T-cell (primary cell): Measurements from ENCODE around the gene LY6G6F. TPM values are rescaled to one million over a fixed set of nuclear protein-coding genes. Genes with fewer than 3 reads are reported as not detected.

Experiments
- ATAC-seq, 4 experiments: fragments of 200-7000 bp in 3 of 4; fragments of 150-1000 bp in 1 of 4; cut with Tn5 transposase; replicated peaks in 1 of 4; 1 replicate in 3 of 4; 2 replicates in 1 of 4; pipeline ENCODE4 v1.10.0; 2021; ENCODE audit warnings: moderate library complexity in 3 of 4, mild to moderate bottlenecking in 2 of 4, moderate number of reproducible peaks in 1 of 4
- CTCF ChIA-PET, 2 donors: fragments of 300-600 bp; sonication (Branson Sonifier 250); formaldehyde crosslinking; loops; one replicate each; lab custom pipeline; 2022; ENCODE audit warnings: antibody characterized with exemption in 2 of 2; lab: Charles Lee
- POLR2A ChIA-PET, 2 donors: fragments of 300-600 bp; sonication (Branson Sonifier 250); formaldehyde crosslinking; loops; one replicate each; lab custom pipeline; 2022; ENCODE audit warnings: antibody characterized with exemption in 2 of 2; lab: Charles Lee
- DNase-seq, 35 experiments: peaks; one replicate each; pipeline versions ENCODE4 v3.0.0 to v3.0.0-alpha.2; 2013 to 2023
- H3K27ac ChIP-seq: one replicate; pipeline ENCODE4 v1.5.1; 2013; ENCODE audit warnings: low read length
- H3K27me3 ChIP-seq, 2 experiments: replicated peaks in 1 of 2; 1 replicate in 1 of 2; 2 replicates in 1 of 2; pipeline versions ENCODE4 v1.6.1 to v1.7.0; 2013; ENCODE audit warnings: low read length in 1 of 2, mixed read lengths in 1 of 2; ENCODE audit not compliant: control insufficient read depth in 2 of 2, insufficient read depth in 2 of 2; ENCODE audit errors: extremely low read depth in 1 of 2
- H3K36me3 ChIP-seq, 2 donors: 1 replicate in 1 of 2; 2 replicates in 1 of 2; pipeline versions ENCODE4 v1.6.1 to v1.7.0; 2013; ENCODE audit warnings: low read length in 1 of 2; ENCODE audit not compliant: control insufficient read depth in 2 of 2, insufficient read depth in 1 of 2; ENCODE audit errors: extremely low read depth in 1 of 2
- H3K4me1 ChIP-seq, 2 experiments: 1 replicate in 1 of 2; 2 replicates in 1 of 2; pipeline versions ENCODE4 v1.6.1 to v1.7.0; 2013; ENCODE audit warnings: low read length in 2 of 2, mixed read lengths in 1 of 2; ENCODE audit not compliant: insufficient read depth in 2 of 2, control insufficient read depth in 1 of 2; ENCODE audit errors: extremely low read depth in 1 of 2
- H3K4me3 ChIP-seq, 2 donors: 1 replicate in 1 of 2; 2 replicates in 1 of 2; pipeline versions ENCODE4 v1.5.1 to v1.7.0; 2013; ENCODE audit warnings: mild to moderate bottlenecking in 2 of 2, low read length in 1 of 2, moderate library complexity in 1 of 2; ENCODE audit not compliant: control insufficient read depth in 1 of 2; ENCODE audit errors: extremely low read depth in 1 of 2
- H3K9me3 ChIP-seq: 2 replicates; pipeline ENCODE4 v1.7.0; 2013
- H3K27ac Mint-ChIP-seq, 2 donors: one replicate each; pipeline ENCODE4 v1.8.0; 2020 to 2021; ENCODE audit warnings: mild to moderate bottlenecking in 2 of 2, mixed read lengths in 2 of 2
- H3K27me3 Mint-ChIP-seq, 2 donors: one replicate each; pipeline ENCODE4 v1.8.0; 2021 to 2022; ENCODE audit warnings: mixed read lengths in 2 of 2
- H3K36me3 Mint-ChIP-seq: one replicate; pipeline ENCODE4 v1.8.0; 2021; ENCODE audit warnings: mixed read lengths
- H3K4me1 Mint-ChIP-seq, 3 donors: one replicate each; pipeline ENCODE4 v1.8.0; 2020 to 2022; ENCODE audit warnings: mixed read lengths in 3 of 3, mild to moderate bottlenecking in 1 of 3
- H3K4me3 Mint-ChIP-seq, 3 donors: one replicate each; pipeline ENCODE4 v1.8.0; 2020 to 2022; ENCODE audit warnings: mild to moderate bottlenecking in 3 of 3, mixed read lengths in 3 of 3, moderate library complexity in 3 of 3
- H3K9me3 Mint-ChIP-seq, 3 donors: one replicate each; pipeline ENCODE4 v1.8.0; 2020 to 2022; ENCODE audit warnings: mixed read lengths in 3 of 3
- WGBS: methylation state at CpG from one replicate; pipeline ENCODE4 v1.1.5; 2013; ENCODE audit warnings: missing lambda C conversion rate; ENCODE audit not compliant: insufficient coverage; 5-methylcytosine and 5-hydroxymethylcytosine counted together
- total RNA-seq, 35 experiments: library from RNA in 6 of 35; stranded (reverse) in 6 of 35; fragments of 120-200 nt in 1 of 35; gene quantifications; one replicate each; pipeline versions ENCODE4 v1.2.1 to v1.2.4 and lab custom pipeline; 2013 to 2026

Gene LY6G6F
- total RNA-seq, 5 donors from 2014 or later (not counting 1 experiment from before 2014, with no cell fraction given), result not detected

- peak overlapping the region; percentile 91 to 95 (median 92) for H3K4me3 Mint-ChIP-seq
- no CpG with 5 or more reads among the region's 2 CpGs for WGBS
- CTCF ChIA-PET, result no interaction called here
Observed at GRCh38 chr6:31734247-31734820, 27.7 kb downstream of the LY6G6F start.

GRCh38 chr6:31734821-31735406, 28.2 kb downstream of the LY6G6F start:
- Histone ChIP-seq H3K27ac (peak overlapping the region; percentile 81), H3K27me3 (no peaks in the 10 kb centered on the region), H3K4me1 (peaks cover 42 to 71% of the 10 kb centered on the region in 2 experiments), H3K36me3 (peaks cover 4 to 36% of the 10 kb centered on the region in 2 donors), H3K4me3 (peak overlapping the region; percentile 85 to 90), H3K9me3 (no peaks in the 10 kb centered on the region)
- H3K4me1 Mint-ChIP-seq, result peaks cover 72 to 81% (median 80%) of the 10 kb centered on the region in 3 donors
- CTCF ChIA-PET, result interaction anchor here in 1 of 2 donors (0.6 to 1.7 kb wide), 2 partner anchors 16 to 35 kb away, joined by 3 to 5 read pairs; no protein-coding TSS in a partner anchor
- DNase-seq, result peak in 11 of 35 experiments; percentile 29 to 73 (median 37)
- peak overlapping the region; percentile 95 to 97 for H3K27ac Mint-ChIP-seq
- no peaks in the 10 kb centered on the region for H3K27me3 Mint-ChIP-seq
- peak in 3 of 4 experiments; percentile 36 to 51 (median 39) for ATAC-seq
- 2% methylated on average over 9 of the region's 18 CpGs for WGBS
- H3K4me3 Mint-ChIP-seq, result peak overlapping the region; percentile 91 to 95 (median 92)
- POLR2A ChIA-PET, result no interaction called here
- no peaks in the 10 kb centered on the region for H3K9me3 Mint-ChIP-seq
- peaks cover 19% of the 10 kb centered on the region for H3K36me3 Mint-ChIP-seq

More at GRCh38 chr6:31734247-31734820, 27.7 kb downstream of the LY6G6F start:
- peak overlapping the region; percentile 85 to 90 for H3K4me3 ChIP-seq
- H3K4me1 ChIP-seq, result peaks cover 42 to 72% of the 10 kb centered on the region in 2 experiments
- Mint-ChIP-seq H3K27me3 (no peaks in the 10 kb centered on the region), H3K36me3 (peaks cover 19% of the 10 kb centered on the region), H3K4me1 (peaks cover 68 to 78% (median 77%) of the 10 kb centered on the region in 3 donors), H3K27ac (peak overlapping the region; percentile 95 to 97), H3K9me3 (no peaks in the 10 kb centered on the region)
- H3K27me3 ChIP-seq, result no peaks in the 10 kb centered on the region
- peak in 1 of 35 experiments; percentile 28 for DNase-seq
- POLR2A ChIA-PET, result no interaction called here
- no peaks in the 10 kb centered on the region for H3K9me3 ChIP-seq
- H3K36me3 ChIP-seq, result peaks cover 4 to 36% of the 10 kb centered on the region in 2 donors
- H3K27ac ChIP-seq, result peak overlapping the region; percentile 81
- no peak for ATAC-seq

- WGBS, result 0% methylated on average over 6 of the region's 24 CpGs
- peaks cover 45 to 70% of the 10 kb centered on the region in 2 experiments for H3K4me1 ChIP-seq
- ChIA-PET POLR2A (interaction anchor here in 1 of 2 donors (0.5 kb wide), 1 partner anchor 74 kb away, joined by 5 read pairs; no protein-coding TSS in a partner anchor), CTCF (interaction anchor here in 1 of 2 donors (1.0 to 1.7 kb wide), 3 partner anchors 8 to 94 kb away, joined by 4 to 9 read pairs (median 5); no protein-coding TSS in a partner anchor)
- peaks cover 4 to 30% of the 10 kb centered on the region in 2 donors for H3K36me3 ChIP-seq
- no peaks in the 10 kb centered on the region for H3K27me3 Mint-ChIP-seq
- ATAC-seq (peak; percentile 6 to 23 (median 16)), DNase-seq (peak in 32 of 35 experiments; percentile 7 to 79 (median 46))
- no peaks in the 10 kb centered on the region for H3K27me3 ChIP-seq
- H3K27ac ChIP-seq, result peak within 1 kb of the TSS; percentile 81
- peaks cover 19% of the 10 kb centered on the region for H3K36me3 Mint-ChIP-seq
- peak within 1 kb of the TSS; percentile 95 to 97 for H3K27ac Mint-ChIP-seq
- no peaks in the 10 kb centered on the region for H3K9me3 ChIP-seq
- peak within 1 kb of the TSS; percentile 91 to 95 (median 92) for H3K4me3 Mint-ChIP-seq
- H3K4me1 Mint-ChIP-seq, result peaks cover 73 to 83% (median 77%) of the 10 kb centered on the region in 3 donors
- no peaks in the 10 kb centered on the region for H3K9me3 Mint-ChIP-seq
- peak within 1 kb of the TSS; percentile 85 to 90 for H3K4me3 ChIP-seq
Observed at GRCh38 chr6:31736021-31736767, 29.5 kb downstream of the LY6G6F start, which contains the start of gene CLIC1. CLIC1 (minus strand) TSS chr6:31736530; CDS start chr6:31736300, 230 bp downstream.

GRCh38 chr6:31736768-31737314, 30.2 kb downstream of the LY6G6F start:
- ATAC-seq (no peak), DNase-seq (no peak)
- peak overlapping the region; percentile 85 to 90 for H3K4me3 ChIP-seq
- CTCF ChIA-PET, result interaction anchor here (0.6 to 1.7 kb wide), 5 partner anchors 7 to 93 kb away, joined by 3 to 9 read pairs (median 5); no protein-coding TSS in a partner anchor
- peak overlapping the region; percentile 91 to 95 (median 92) for H3K4me3 Mint-ChIP-seq
- H3K27me3 ChIP-seq, result no peaks in the 10 kb centered on the region
- POLR2A ChIA-PET, result interaction anchor here in 1 of 2 donors (0.5 kb wide), 1 partner anchor 74 kb away, joined by 5 read pairs; no protein-coding TSS in a partner anchor
- H3K9me3 ChIP-seq, result no peaks in the 10 kb centered on the region
- no peaks in the 10 kb centered on the region for H3K9me3 Mint-ChIP-seq
- H3K36me3 Mint-ChIP-seq, result peaks cover 19% of the 10 kb centered on the region
- peak overlapping the region; percentile 95 to 97 for H3K27ac Mint-ChIP-seq
- H3K4me1 ChIP-seq, result peaks cover 45 to 70% of the 10 kb centered on the region in 2 experiments
- H3K27ac ChIP-seq, result peak overlapping the region; percentile 81
- H3K27me3 Mint-ChIP-seq, result no peaks in the 10 kb centered on the region
- peaks cover 4 to 24% of the 10 kb centered on the region in 2 donors for H3K36me3 ChIP-seq
- WGBS, result 0% methylated on average over 2 of the region's 10 CpGs
- peaks cover 73 to 83% (median 75%) of the 10 kb centered on the region in 3 donors for H3K4me1 Mint-ChIP-seq

- peak overlapping the region; percentile 14 to 60 for H3K4me3 ChIP-seq
- peaks cover 45 to 69% of the 10 kb centered on the region in 2 experiments for H3K4me1 ChIP-seq
- POLR2A ChIA-PET, result interaction anchor here in 1 of 2 donors (0.6 to 1.4 kb wide), 4 partner anchors 34 to 392 kb away, joined by 3 to 4 read pairs (median 3); partner anchors contain the start of gene ABHD16A
Observed at GRCh38 chr6:31737315-31737990, 30.8 kb downstream of the LY6G6F start.

More at GRCh38 chr6:31737315-31737990, 30.8 kb downstream of the LY6G6F start:
- H3K9me3 ChIP-seq, result no peaks in the 10 kb centered on the region
- ATAC-seq (no peak), DNase-seq (peak in 1 of 35 experiments; percentile 32)
- Mint-ChIP-seq H3K9me3 (no peaks in the 10 kb centered on the region), H3K36me3 (peaks cover 15% of the 10 kb centered on the region), H3K27ac (peak overlapping the region; percentile 73 to 95), H3K27me3 (no peaks in the 10 kb centered on the region), H3K4me1 (peaks cover 70 to 81% (median 75%) of the 10 kb centered on the region in 3 donors), H3K4me3 (peak overlapping the region; percentile 91 to 95 (median 92))
- H3K27me3 ChIP-seq, result no peaks in the 10 kb centered on the region
- peaks cover 4 to 18% of the 10 kb centered on the region in 2 donors for H3K36me3 ChIP-seq
- 21% methylated on average over 5 of the region's 7 CpGs for whole genome bisulfite sequencing
- peak overlapping the region; percentile 81 for H3K27ac ChIP-seq
- CTCF ChIA-PET, result interaction anchor here (0.6 to 3.1 kb wide), 13 partner anchors 8 to 163 kb away, joined by 3 to 18 read pairs (median 7); partner anchors contain the start of genes DDAH2 (in 1 of the 2), HSPA1B (in 1 of the 2), LSM2 (in 1 of the 2) and NEU1 (in 1 of the 2)
